HL-60 (cell line): ENCODE measurements around the gene PPCS.

ENCODE experiments used
- DNase-seq, 2 experiments: peaks; one replicate each; pipeline ENCODE4 v3.0.0-alpha.2; 2010 to 2020; ENCODE audit warnings: low read depth in 1 of 2, low spot score in 1 of 2
- H3K27ac ChIP-seq: fragments of 250-450 bp; sonication (Bioruptor Pico); replicated peaks from 2 replicates; pipeline ENCODE4 v1.5.1; 2020; ENCODE audit warnings: mild to moderate bottlenecking, moderate library complexity
- H3K27me3 ChIP-seq: fragments of 250-450 bp; sonication (Bioruptor Pico); 2 replicates; pipeline ENCODE4 v1.5.1; 2021; ENCODE audit warnings: mild to moderate bottlenecking, moderate library complexity; ENCODE audit not compliant: insufficient read depth, poor library complexity, severe bottlenecking
- H3K4me3 ChIP-seq: replicated peaks from 2 replicates; pipeline ENCODE4 v1.5.1; 2011; ENCODE audit warnings: mild to moderate bottlenecking, control low read depth, low read length; ENCODE audit not compliant: insufficient read depth
- CTCF ChIP-seq: IDR thresholded peaks from one replicate; pipeline ENCODE4 v1.5.1; 2011; ENCODE audit warnings: low read length, control low read depth, inconsistent platforms; ENCODE audit not compliant: insufficient read depth
- GABPA ChIP-seq: IDR thresholded peaks from 2 replicates; pipeline ENCODE4 v1.6.1; 2012; ENCODE audit warnings: low read depth
- POLR2AphosphoS5 ChIP-seq: IDR thresholded peaks from 2 replicates; pipeline ENCODE4 v1.6.1; 2012; ENCODE audit warnings: low read depth
- REST ChIP-seq: IDR thresholded peaks from 2 replicates; pipeline ENCODE4 v1.6.1; 2012; ENCODE audit warnings: low read depth; ENCODE audit not compliant: insufficient replicate concordance
- SPI1 ChIP-seq: IDR thresholded peaks from 2 replicates; pipeline ENCODE4 v1.6.1; 2012; ENCODE audit warnings: low read depth, mild to moderate bottlenecking, borderline replicate concordance

The PPCS gene

GRCh38 chr1:42429603-42430002 lies 26.7 kb upstream of the PPCS start:
- H3K27me3 ChIP-seq = no peaks in the 10 kb centered on the region
- TF ChIP-seq SPI1 (no peak), CTCF (no peak), REST (no peak), POLR2AphosphoS5 (no peak), GABPA (no peak)
- no peak overlapping the region for H3K4me3 ChIP-seq
- no peak for DNase-seq
- no peak overlapping the region for H3K27ac ChIP-seq

- TF ChIP-seq POLR2AphosphoS5 = no peak
- TF ChIP-seq GABPA = no peak
- DNase-seq = no peak
- Histone ChIP-seq H3K4me3 (no peak overlapping the region), H3K27ac (no peak overlapping the region), H3K27me3 (no peaks in the 10 kb centered on the region)
Observed at GRCh38 chr1:42430286-42431135, 25.8 kb upstream of the PPCS start.

- TF ChIP-seq REST (no peak), POLR2AphosphoS5 (no peak)
- no peaks in the 10 kb centered on the region for H3K27me3 ChIP-seq
- H3K4me3 ChIP-seq = no peak overlapping the region
- no peak overlapping the region for H3K27ac ChIP-seq
- DNase-seq = no peak
Observed at GRCh38 chr1:42431514-42431913, 24.8 kb upstream of the PPCS start.

GRCh38 chr1:42432714-42433113 lies 23.6 kb upstream of the PPCS start:
- DNase-seq = no peak
- Histone ChIP-seq H3K27ac (no peak overlapping the region), H3K27me3 (no peaks in the 10 kb centered on the region), H3K4me3 (no peak overlapping the region)
- TF ChIP-seq CTCF (no peak), GABPA (no peak), REST (no peak), POLR2AphosphoS5 (no peak)
